ENCODE results near the gene PEF1. TPM values are rescaled to one million over a fixed set of nuclear protein-coding genes. Genes with fewer than 3 reads are reported as not detected.

PEF1 gene
- total RNA-seq, 1 experiment from 2014 or later: 40.3 TPM

GRCh38 chr1:31618916-31619846 lies 25.5 kb downstream of the PEF1 start:
- Mint-ChIP-seq H3K4me3 (peak overlapping the region in 1 of 2 experiments; percentile 76; a peak in 2 of 5 replicates), H3K4me1 (peaks cover 14 to 17% of the 10 kb centered on the region in 2 experiments), H3K27ac (peak overlapping the region in 1 of 3 experiments; percentile 1; a peak in 1 of 7 replicates), H3K27me3 (ENCODE audit: low read depth) (peaks cover 46% of the 10 kb centered on the region), H3K9me3 (no peaks in the 10 kb centered on the region), H3K36me3 (ENCODE audit: insufficient read depth in 1 of 3, low read depth in 3 of 3) (no peaks in the 10 kb centered on the region)
- Histone ChIP-seq H2AFZ (ENCODE audit: low read length) (no peak overlapping the region), H2BK120ac (ENCODE audit: low read depth, low read length, poor library complexity, severe bottlenecking) (no peak overlapping the region), H4K91ac (ENCODE audit: insufficient read length, low read depth, low read length) (no peak overlapping the region), H3K9ac (ENCODE audit: extremely low read depth, insufficient read length, low read length) (no peak overlapping the region), H3K27ac (ENCODE audit: insufficient read length, low read depth, low read length) (no peak overlapping the region), H3K4me1 (ENCODE audit: insufficient read depth, low read length) (no peaks in the 10 kb centered on the region), H4K8ac (replicated peaks; ENCODE audit: insufficient read length, low read depth, low read length) (no peak overlapping the region), H3K14ac (ENCODE audit: insufficient read depth, low read length) (no peak overlapping the region), H3K4me2 (ENCODE audit: insufficient read depth, insufficient read length, low read length) (no peak overlapping the region), H3T11ph (ENCODE audit: low read length) (no peak overlapping the region), H4K20me1 (ENCODE audit: control insufficient read depth, insufficient read depth, insufficient read length) (peaks cover 2% of the 10 kb centered on the region), H2BK20ac (ENCODE audit: low read depth, low read length, poor library complexity, severe bottlenecking) (no peak overlapping the region), H2BK12ac (ENCODE audit: insufficient read length, low read depth, low read length) (no peak overlapping the region), H3K23ac (ENCODE audit: insufficient read length, low read depth, low read length) (no peak overlapping the region), H4K5ac (ENCODE audit: insufficient read length, low read depth, low read length) (no peak overlapping the region), H3K79me2 (ENCODE audit: insufficient read depth, low read length) (no peaks in the 10 kb centered on the region), H3K27me3 (ENCODE audit: insufficient read depth, low read length) (peaks cover 11% of the 10 kb centered on the region; the same call in 1 of the 2 replicates), H3K9me3 (ENCODE audit: control insufficient read depth, low read depth, low read length) (no peaks in the 10 kb centered on the region), H2AK5ac (ENCODE audit: insufficient read length, low read length) (no peak overlapping the region), H2BK5ac (ENCODE audit: insufficient read length, low read length) (no peak overlapping the region), H3K23me2 (ENCODE audit: insufficient read length, low read depth, low read length, poor library complexity, severe bottlenecking) (peaks cover 5% of the 10 kb centered on the region), H3K18ac (ENCODE audit: insufficient read length, low read depth, low read length) (no peak overlapping the region), H2BK15ac (ENCODE audit: low read depth, low read length) (no peak overlapping the region), H3K79me1 (ENCODE audit: insufficient read depth, low read depth, low read length, poor library complexity, severe bottlenecking) (no peaks in the 10 kb centered on the region), H3K56ac (ENCODE audit: insufficient read length, low read depth, low read length) (no peak overlapping the region), H3K4ac (ENCODE audit: low read depth, low read length) (no peak overlapping the region)
- DNase-seq: no peak
- WGBS (ENCODE audit: extremely low coverage, insufficient read length, low lambda C conversion rate): no CpG with 5 or more reads among the region's 23 CpGs
- no peak for TF ChIP-seq CTCF (conservative IDR thresholded peaks at IDR 0.05)
